ENCODE results near the gene PPP1R3G. TPM values are rescaled to one million over a fixed set of nuclear protein-coding genes. Genes with fewer than 3 reads are reported as not detected.

The PPP1R3G gene
- polyA plus RNA-seq, 1 donor (not counting 4 experiments of a cell fraction or from before 2014, with no cell fraction given): 0.01 TPM

DNA sequence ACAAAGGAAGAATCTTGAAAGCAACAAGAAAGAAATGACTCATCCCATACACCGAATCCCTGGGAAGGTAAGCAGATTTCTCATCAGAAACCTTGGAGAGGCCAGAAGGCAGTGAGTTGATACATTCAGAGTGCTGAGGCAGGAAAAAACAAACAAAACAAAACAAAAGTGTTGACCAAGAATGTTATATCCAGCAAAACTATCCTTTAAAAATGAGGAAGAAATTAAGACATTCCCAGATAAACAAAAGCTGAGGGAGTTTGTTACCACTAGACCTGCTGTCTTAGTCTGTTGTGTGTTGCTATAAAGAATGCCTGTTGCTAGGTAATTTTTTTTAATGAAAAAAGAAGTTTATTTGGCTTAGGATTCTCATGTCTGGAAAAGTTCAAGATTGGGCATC is 33.7 kb upstream of the PPP1R3G start:
- Histone ChIP-seq H3K4me2 (ENCODE audit: control insufficient read depth, extremely low read depth, insufficient read depth, low read depth, low read length) (no peak overlapping the region), H3K9me3 (ENCODE audit: control insufficient read depth, low read depth, low read length) (no peaks in the 10 kb centered on the region), H3K4me1 (ENCODE audit: control insufficient read depth, extremely low read depth, insufficient read depth, low read length) (no peaks in the 10 kb centered on the region), H2AFZ (ENCODE audit: control insufficient read depth, low read length) (no peak overlapping the region), H3K27me3 (ENCODE audit: control insufficient read depth, extremely low read depth, insufficient read depth, low read length) (no peaks in the 10 kb centered on the region), H3K9me1 (ENCODE audit: control insufficient read depth, extremely low read depth, insufficient read depth, low read length) (no peaks in the 10 kb centered on the region), H3K36me3 (ENCODE audit: control insufficient read depth in 2 of 2, extremely low read depth in 1 of 2, insufficient read depth in 2 of 2, low read length in 2 of 2) (no peaks in the 10 kb centered on the region), H3K27ac (ENCODE audit: control insufficient read depth, insufficient read depth, low read length) (no peak overlapping the region), H3K4me3 (ENCODE audit: control insufficient read depth in 2 of 3, extremely low read depth in 1 of 3, insufficient read depth in 2 of 3, low read depth in 1 of 3, low read length in 3 of 3) (no peak overlapping the region), H4K20me1 (ENCODE audit: control insufficient read depth, extremely low read depth, insufficient read depth, low read length) (no peaks in the 10 kb centered on the region), H3K79me2 (ENCODE audit: control insufficient read depth, insufficient read depth, low read length) (no peaks in the 10 kb centered on the region), H3K9ac (ENCODE audit: control insufficient read depth, extremely low read depth, insufficient read depth, low read length) (no peak overlapping the region)
- dilution Hi-C loops (cut with MboI; ENCODE audit: extremely low pct_ligation_motif_present, low sequenced_read_pairs): no loop called here
- TF ChIP-seq, protein P1, sequence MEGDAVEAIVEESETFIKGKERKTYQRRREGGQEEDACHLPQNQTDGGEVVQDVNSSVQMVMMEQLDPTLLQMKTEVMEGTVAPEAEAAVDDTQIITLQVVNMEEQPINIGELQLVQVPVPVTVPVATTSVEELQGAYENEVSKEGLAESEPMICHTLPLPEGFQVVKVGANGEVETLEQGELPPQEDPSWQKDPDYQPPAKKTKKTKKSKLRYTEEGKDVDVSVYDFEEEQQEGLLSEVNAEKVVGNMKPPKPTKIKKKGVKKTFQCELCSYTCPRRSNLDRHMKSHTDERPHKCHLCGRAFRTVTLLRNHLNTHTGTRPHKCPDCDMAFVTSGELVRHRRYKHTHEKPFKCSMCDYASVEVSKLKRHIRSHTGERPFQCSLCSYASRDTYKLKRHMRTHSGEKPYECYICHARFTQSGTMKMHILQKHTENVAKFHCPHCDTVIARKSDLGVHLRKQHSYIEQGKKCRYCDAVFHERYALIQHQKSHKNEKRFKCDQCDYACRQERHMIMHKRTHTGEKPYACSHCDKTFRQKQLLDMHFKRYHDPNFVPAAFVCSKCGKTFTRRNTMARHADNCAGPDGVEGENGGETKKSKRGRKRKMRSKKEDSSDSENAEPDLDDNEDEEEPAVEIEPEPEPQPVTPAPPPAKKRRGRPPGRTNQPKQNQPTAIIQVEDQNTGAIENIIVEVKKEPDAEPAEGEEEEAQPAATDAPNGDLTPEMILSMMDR (optimal IDR thresholded peaks at IDR 0.05 in 1 of 3, IDR thresholded peaks at IDR 0.05 in 1 of 3, conservative IDR thresholded peaks at IDR 0.05 in 1 of 3; ENCODE audit: extremely low read depth in 1 of 3, insufficient read depth in 2 of 3, low read length in 3 of 3): no peak
- TF ChIP-seq EZH2 (IDR thresholded peaks at IDR 0.05; ENCODE audit: low read length): no peak
- DNase-seq (ENCODE audit: low read depth, low spot score): no peak
- FAIRE-seq: no peak

GRCh38 chr6:5053038-5053437 is 32.1 kb upstream of the PPP1R3G start:
- Histone ChIP-seq H3K9ac (ENCODE audit: control insufficient read depth, extremely low read depth, insufficient read depth, low read length) (no peak overlapping the region), H3K79me2 (ENCODE audit: control insufficient read depth, insufficient read depth, low read length) (no peaks in the 10 kb centered on the region), H2AFZ (ENCODE audit: control insufficient read depth, low read length) (no peak overlapping the region), H3K36me3 (ENCODE audit: control insufficient read depth in 2 of 2, extremely low read depth in 1 of 2, insufficient read depth in 2 of 2, low read length in 2 of 2) (no peaks in the 10 kb centered on the region), H3K4me2 (ENCODE audit: control insufficient read depth, extremely low read depth, insufficient read depth, low read depth, low read length) (no peak overlapping the region), H3K4me1 (ENCODE audit: control insufficient read depth, extremely low read depth, insufficient read depth, low read length) (no peaks in the 10 kb centered on the region), H3K4me3 (ENCODE audit: control insufficient read depth in 2 of 3, extremely low read depth in 1 of 3, insufficient read depth in 2 of 3, low read depth in 1 of 3, low read length in 3 of 3) (no peak overlapping the region), H3K27me3 (ENCODE audit: control insufficient read depth, extremely low read depth, insufficient read depth, low read length) (no peaks in the 10 kb centered on the region), H3K9me3 (ENCODE audit: control insufficient read depth, low read depth, low read length) (no peaks in the 10 kb centered on the region), H3K9me1 (ENCODE audit: control insufficient read depth, extremely low read depth, insufficient read depth, low read length) (no peaks in the 10 kb centered on the region), H4K20me1 (ENCODE audit: control insufficient read depth, extremely low read depth, insufficient read depth, low read length) (no peaks in the 10 kb centered on the region), H3K27ac (ENCODE audit: control insufficient read depth, insufficient read depth, low read length) (no peak overlapping the region)
- FAIRE-seq: no peak
- TF ChIP-seq, protein P1 (optimal IDR thresholded peaks at IDR 0.05 in 1 of 3, IDR thresholded peaks at IDR 0.05 in 1 of 3, conservative IDR thresholded peaks at IDR 0.05 in 1 of 3; ENCODE audit: extremely low read depth in 1 of 3, insufficient read depth in 2 of 3, low read length in 3 of 3): no peak
- TF ChIP-seq EZH2 (IDR thresholded peaks at IDR 0.05; ENCODE audit: low read length): no peak
- DNase-seq (ENCODE audit: low read depth, low spot score): no peak
- dilution Hi-C loops (cut with MboI; ENCODE audit: extremely low pct_ligation_motif_present, low sequenced_read_pairs): no loop called here

Data from keratinocyte (primary cell).